ENCODE results near the gene KDR. TPM values are rescaled to one million over a fixed set of nuclear protein-coding genes. Genes with fewer than 3 reads are reported as not detected.

Gene KDR
- total and polyA plus RNA-seq, 9 donors, result 6.0 to 36.4 (median 13.9) TPM

DNA sequence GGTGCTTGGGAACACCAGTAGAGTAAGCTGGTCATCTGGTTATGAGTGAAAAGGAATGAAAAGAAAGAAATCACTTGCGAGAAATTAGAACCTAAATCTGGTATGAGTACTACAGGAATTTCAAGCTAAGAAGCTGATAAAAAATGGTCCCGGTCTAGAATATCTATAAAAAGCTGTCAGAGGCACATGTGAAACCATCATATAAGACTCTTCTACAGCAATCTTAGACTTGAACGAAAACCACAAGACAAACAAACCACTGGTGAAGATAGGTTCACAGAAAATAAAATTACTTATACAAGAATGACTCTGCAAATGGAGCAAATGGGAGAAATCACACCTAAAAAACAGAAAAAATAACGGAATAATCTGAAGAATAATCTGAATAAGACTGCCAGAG is 69.9 kb downstream of the KDR start:
- 80 to 82% (median 80%) methylated on average over 4 of the region's 4 CpGs for WGBS, 3 donors
- TF ChIP-seq EP300 (IDR thresholded peaks at IDR 0.05), result no peak
- TF ChIP-seq, protein P1, sequence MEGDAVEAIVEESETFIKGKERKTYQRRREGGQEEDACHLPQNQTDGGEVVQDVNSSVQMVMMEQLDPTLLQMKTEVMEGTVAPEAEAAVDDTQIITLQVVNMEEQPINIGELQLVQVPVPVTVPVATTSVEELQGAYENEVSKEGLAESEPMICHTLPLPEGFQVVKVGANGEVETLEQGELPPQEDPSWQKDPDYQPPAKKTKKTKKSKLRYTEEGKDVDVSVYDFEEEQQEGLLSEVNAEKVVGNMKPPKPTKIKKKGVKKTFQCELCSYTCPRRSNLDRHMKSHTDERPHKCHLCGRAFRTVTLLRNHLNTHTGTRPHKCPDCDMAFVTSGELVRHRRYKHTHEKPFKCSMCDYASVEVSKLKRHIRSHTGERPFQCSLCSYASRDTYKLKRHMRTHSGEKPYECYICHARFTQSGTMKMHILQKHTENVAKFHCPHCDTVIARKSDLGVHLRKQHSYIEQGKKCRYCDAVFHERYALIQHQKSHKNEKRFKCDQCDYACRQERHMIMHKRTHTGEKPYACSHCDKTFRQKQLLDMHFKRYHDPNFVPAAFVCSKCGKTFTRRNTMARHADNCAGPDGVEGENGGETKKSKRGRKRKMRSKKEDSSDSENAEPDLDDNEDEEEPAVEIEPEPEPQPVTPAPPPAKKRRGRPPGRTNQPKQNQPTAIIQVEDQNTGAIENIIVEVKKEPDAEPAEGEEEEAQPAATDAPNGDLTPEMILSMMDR (IDR thresholded peaks at IDR 0.05), result no peak
- no peak for TF ChIP-seq POLR2A (IDR thresholded peaks at IDR 0.05)

DNA sequence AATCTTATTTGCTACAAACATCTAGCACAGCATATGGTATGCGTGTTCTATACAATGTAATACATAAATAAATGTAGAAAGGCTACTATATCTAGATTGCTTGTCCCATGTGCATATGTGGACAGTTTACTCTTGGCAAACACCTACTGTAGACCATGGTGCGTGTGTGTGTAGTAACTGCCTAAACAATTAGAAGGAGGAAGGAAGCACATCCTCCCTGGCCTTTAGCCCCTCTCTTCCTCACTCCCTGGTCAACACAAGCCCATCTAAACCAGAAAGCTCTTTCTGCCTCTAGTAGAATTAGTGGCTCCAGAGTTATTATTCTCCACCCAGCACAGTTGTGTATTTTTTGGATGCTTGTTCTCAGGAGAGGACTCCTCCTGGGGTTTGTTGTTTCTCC is 73.9 kb downstream of the KDR start:
- Histone ChIP-seq H3K4me1 (ENCODE audit: insufficient read depth) (no peaks in the 10 kb centered on the region), H3K36me3 (no peaks in the 10 kb centered on the region), H3K9me3 (no peaks in the 10 kb centered on the region), H3K4me3 (no peak overlapping the region), H3K27me3 (no peaks in the 10 kb centered on the region), H3K27ac (no peak overlapping the region)
- TF ChIP-seq POLR2A (IDR thresholded peaks at IDR 0.05), result no peak
- no peak for TF ChIP-seq EP300 (IDR thresholded peaks at IDR 0.05)
- TF ChIP-seq, protein P1 (IDR thresholded peaks at IDR 0.05), result no peak
- 82 to 88% (median 86%) methylated on average over 2 of the region's 2 CpGs for WGBS, 3 donors
- DNase-seq, result no peak
- intact Hi-C loops (cut with DNase I), result no loop called here

More for the DNA sequence above, 69.9 kb downstream of the KDR start:
- DNase-seq, result no peak
- H3K4me1 ChIP-seq (ENCODE audit: insufficient read depth), result no peaks in the 10 kb centered on the region
- no peak overlapping the region for H3K4me3 ChIP-seq
- H3K27ac ChIP-seq, result no peak overlapping the region
- no peaks in the 10 kb centered on the region for H3K27me3 ChIP-seq
- no peaks in the 10 kb centered on the region for H3K36me3 ChIP-seq
- no peaks in the 10 kb centered on the region for H3K9me3 ChIP-seq
- intact Hi-C loops (cut with DNase I), result no loop called here

DNA sequence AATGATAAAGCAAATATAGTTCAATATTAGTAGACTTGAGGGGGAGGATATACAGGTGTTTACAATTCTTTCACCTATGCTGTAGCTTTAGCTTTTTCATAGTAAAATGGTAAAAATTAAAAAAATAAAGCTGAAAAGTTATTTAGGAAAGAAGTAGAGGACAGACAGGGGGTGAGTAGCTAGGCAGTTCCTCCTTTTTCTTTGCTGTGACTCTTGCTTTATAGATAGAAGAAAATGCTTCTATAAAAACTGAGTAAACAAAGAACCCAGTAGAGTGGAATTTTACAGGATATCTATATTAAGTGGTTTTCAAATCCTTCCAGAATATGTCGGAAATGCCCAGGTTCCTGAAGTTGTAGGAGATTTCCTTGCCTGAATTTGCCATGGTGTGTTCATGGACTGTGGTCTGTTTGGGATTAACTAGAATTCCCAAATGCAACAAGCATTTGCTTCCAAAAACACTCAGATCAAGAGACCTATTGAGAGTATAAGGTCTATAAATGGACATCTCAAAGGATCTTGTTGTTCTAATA is 74.9 kb downstream of the KDR start:
- 80 to 87% (median 80%) methylated on average over 1 of the region's 1 CpG for WGBS, 3 donors
- no peak for TF ChIP-seq EP300 (IDR thresholded peaks at IDR 0.05)
- H3K27ac ChIP-seq, result no peak overlapping the region

GRCh38 chr4:55038176-55038890 is 87.1 kb downstream of the KDR start:
- H3K36me3 ChIP-seq, result no peaks in the 10 kb centered on the region
- intact Hi-C loops (cut with DNase I), result no loop called here
- WGBS, 3 donors, result 13 to 26% (median 24%) methylated on average over 2 of the region's 2 CpGs
- no peak overlapping the region for H3K4me3 ChIP-seq
- DNase-seq, result peak in 2 of 5 donors; percentile 16 to 26
- H3K4me1 ChIP-seq (ENCODE audit: insufficient read depth), result no peaks in the 10 kb centered on the region
- TF ChIP-seq EP300 (IDR thresholded peaks at IDR 0.05) (no peak), POLR2A (IDR thresholded peaks at IDR 0.05) (no peak)
- TF ChIP-seq, protein P1 (IDR thresholded peaks at IDR 0.05), result no peak
- H3K9me3 ChIP-seq, result no peaks in the 10 kb centered on the region
- H3K27ac ChIP-seq, result no peak overlapping the region
- no peaks in the 10 kb centered on the region for H3K27me3 ChIP-seq

More for the DNA sequence above, 74.9 kb downstream of the KDR start:
- no peak overlapping the region for H3K4me3 ChIP-seq
- no peaks in the 10 kb centered on the region for H3K27me3 ChIP-seq
- H3K4me1 ChIP-seq (ENCODE audit: insufficient read depth), result no peaks in the 10 kb centered on the region
- H3K9me3 ChIP-seq, result no peaks in the 10 kb centered on the region
- intact Hi-C loops (cut with DNase I), result no loop called here
- no peaks in the 10 kb centered on the region for H3K36me3 ChIP-seq
- no peak for DNase-seq

DNA sequence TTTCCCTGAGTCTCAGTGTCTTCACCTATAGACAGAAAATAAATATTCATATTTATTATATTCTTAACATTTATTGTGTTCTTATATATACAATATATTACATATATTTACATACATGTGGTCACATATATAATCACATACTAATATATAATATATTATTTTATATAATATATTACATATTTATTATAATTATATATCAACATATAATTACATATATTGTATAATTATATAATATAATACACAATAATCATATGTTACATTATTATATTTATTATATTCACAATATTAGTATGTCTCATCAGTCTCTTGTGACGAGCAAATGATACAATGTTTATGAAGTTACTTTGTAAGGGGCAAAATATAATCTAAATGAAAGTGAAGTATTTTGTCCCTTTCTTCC is 87.7 kb downstream of the KDR start:
- H3K27me3 ChIP-seq, result no peaks in the 10 kb centered on the region
- no peak overlapping the region for H3K27ac ChIP-seq
- no peaks in the 10 kb centered on the region for H3K9me3 ChIP-seq
- H3K4me1 ChIP-seq (ENCODE audit: insufficient read depth), result no peaks in the 10 kb centered on the region
- DNase-seq, result no peak
- intact Hi-C loops (cut with DNase I), result no loop called here
- TF ChIP-seq EP300 (IDR thresholded peaks at IDR 0.05), result no peak
- no peaks in the 10 kb centered on the region for H3K36me3 ChIP-seq
- 51 to 84% (median 63%) methylated on average over 1 of the region's 1 CpG for WGBS, 3 donors
- no peak overlapping the region for H3K4me3 ChIP-seq

Measured in ovary (tissue), 9 donors.